ENCODE results near the gene PGPEP1.
"Not testable (repeated sequence)": the region's sequence is repeated elsewhere in the genome, so short reads cannot be mapped to it uniquely, and the experiment has no call there.

PGPEP1 gene

GRCh38 chr19:18308051-18308947 lies 32.1 kb upstream of the PGPEP1 start:
- no peak for DNase-seq (ENCODE audit: low spot score)

GRCh38 chr19:18308948-18309325 lies 31.5 kb upstream of the PGPEP1 start:
- no peak for DNase-seq (ENCODE audit: low spot score)

GRCh38 chr19:18309525-18310064 lies 30.8 kb upstream of the PGPEP1 start:
- no peak for DNase-seq (ENCODE audit: low spot score)

GRCh38 chr19:18310118-18310909 lies 30.1 kb upstream of the PGPEP1 start:
- no peak for DNase-seq (ENCODE audit: low spot score)

GRCh38 chr19:18310966-18311365 lies 29.4 kb upstream of the PGPEP1 start:
- no peak for DNase-seq (ENCODE audit: low spot score)

GRCh38 chr19:18311502-18312091 lies 28.8 kb upstream of the PGPEP1 start:
- DNase-seq (ENCODE audit: low spot score), result no peak

- no peak for DNase-seq (ENCODE audit: low spot score)
Observed at GRCh38 chr19:18312092-18312534, 28.3 kb upstream of the PGPEP1 start.

GRCh38 chr19:18313398-18313797 lies 27.0 kb upstream of the PGPEP1 start:
- DNase-seq (ENCODE audit: low spot score), result no peak

GRCh38 chr19:18317961-18318800 lies 22.2 kb upstream of the PGPEP1 start:
- no peak for DNase-seq (ENCODE audit: low spot score)

- no peak for DNase-seq (ENCODE audit: low spot score)
Observed at GRCh38 chr19:18319591-18320135, 20.7 kb upstream of the PGPEP1 start.

GRCh38 chr19:18320865-18321733 lies 19.3 kb upstream of the PGPEP1 start:
- DNase-seq (ENCODE audit: low spot score), result no peak

- no peak for DNase-seq (ENCODE audit: low spot score)
Observed at GRCh38 chr19:18321734-18322102, 18.7 kb upstream of the PGPEP1 start.

- peak; percentile 70 for DNase-seq (ENCODE audit: low spot score)
Observed at GRCh38 chr19:18322318-18322758, 18.1 kb upstream of the PGPEP1 start.

GRCh38 chr19:18322759-18323460 lies 17.5 kb upstream of the PGPEP1 start, which contains the start of gene LSM4:
LSM4 (minus strand) TSS chr19:18323076; CDS start chr19:18323020, 56 bp downstream.
- DNase-seq (ENCODE audit: low spot score), result peak; percentile 99

GRCh38 chr19:18324373-18324731 lies 16.0 kb upstream of the PGPEP1 start:
- DNase-seq (ENCODE audit: low spot score), result not testable (repeated sequence)

- DNase-seq (ENCODE audit: low spot score), result no peak
Observed at GRCh38 chr19:18326772-18327171, 13.6 kb upstream of the PGPEP1 start.

- peak; percentile 94 for DNase-seq (ENCODE audit: low spot score)
Observed at GRCh38 chr19:18328340-18329034, 11.9 kb upstream of the PGPEP1 start.

GRCh38 chr19:18329035-18329376 lies 11.4 kb upstream of the PGPEP1 start:
- no peak for DNase-seq (ENCODE audit: low spot score)

GRCh38 chr19:18330868-18331267 lies 9.5 kb upstream of the PGPEP1 start:
- no peak for DNase-seq (ENCODE audit: low spot score)
